Astrocyte (in vitro differentiated cells and primary cell): ENCODE measurements around the gene TOMM70. TPM values are rescaled to one million over a fixed set of nuclear protein-coding genes. Genes with fewer than 3 reads are reported as not detected.
A peak's percentile ranks its signal among the peaks of the same experiment; 100 is the strongest.

Experiments used
- DNase-seq: peaks from one replicate; pipeline ENCODE4 v3.0.0-alpha.2; 2010; ENCODE audit warnings: low read depth
- FAIRE-seq: peaks from 2 replicates; lab custom pipeline; 2011; peaks lifted over from hg19 to GRCh38; lab: Jason Lieb, UNC
- H2AFZ ChIP-seq: 2 replicates; pipeline ENCODE4 v1.6.0; 2012; ENCODE audit warnings: low read depth, low read length, inconsistent platforms
- H3K27ac ChIP-seq: 2 replicates; pipeline ENCODE4 v1.5.1; 2011; ENCODE audit warnings: low read depth, low read length, inconsistent platforms
- H3K27me3 ChIP-seq: 2 replicates; pipeline ENCODE4 v1.6.0; 2011; ENCODE audit warnings: low read length, inconsistent platforms; ENCODE audit not compliant: insufficient read depth
- H3K36me3 ChIP-seq: 2 replicates; pipeline ENCODE4 v1.5.1; 2011; ENCODE audit warnings: low read length, inconsistent platforms; ENCODE audit not compliant: insufficient read depth
- H3K4me1 ChIP-seq: 2 replicates; pipeline ENCODE4 v1.5.1; 2011; ENCODE audit warnings: low read length, inconsistent platforms; ENCODE audit not compliant: insufficient read depth
- H3K4me2 ChIP-seq: 2 replicates; pipeline ENCODE4 v1.6.0; 2012; ENCODE audit warnings: low read length, inconsistent platforms
- H3K4me3 ChIP-seq: 2 replicates; pipeline ENCODE4 v1.5.1; 2011; ENCODE audit warnings: low read depth, mild to moderate bottlenecking, low read length, inconsistent platforms; ENCODE audit not compliant: insufficient read depth
- H3K79me2 ChIP-seq: 2 replicates; pipeline ENCODE4 v1.6.0; 2012; ENCODE audit warnings: mild to moderate bottlenecking, low read length, inconsistent platforms; ENCODE audit not compliant: insufficient read depth
- H3K9ac ChIP-seq: 2 replicates; pipeline ENCODE4 v1.6.0; 2012; ENCODE audit warnings: mild to moderate bottlenecking, low read length, inconsistent platforms
- H3K9me3 ChIP-seq: 2 replicates; pipeline ENCODE4 v1.5.1; 2012; ENCODE audit warnings: low read depth, mild to moderate bottlenecking, low read length, inconsistent platforms; ENCODE audit not compliant: insufficient read depth
- H4K20me1 ChIP-seq: 2 replicates; pipeline ENCODE4 v1.6.0; 2012; ENCODE audit warnings: low read length, inconsistent platforms; ENCODE audit not compliant: insufficient read depth
- H3K27ac Mint-ChIP-seq: one replicate; pipeline ENCODE4 v1.8.0; 2021; ENCODE audit warnings: mild to moderate bottlenecking, mixed read lengths; ENCODE audit not compliant: unreplicated experiment
- H3K27me3 Mint-ChIP-seq: one replicate; pipeline ENCODE4 v1.8.0; 2021; ENCODE audit warnings: low read depth, mixed read lengths; ENCODE audit not compliant: unreplicated experiment
- H3K36me3 Mint-ChIP-seq: one replicate; pipeline ENCODE4 v1.8.0; 2021; ENCODE audit warnings: low read depth, mixed read lengths; ENCODE audit not compliant: unreplicated experiment
- H3K4me1 Mint-ChIP-seq: one replicate; pipeline ENCODE4 v1.8.0; 2021; ENCODE audit warnings: low read depth, mixed read lengths; ENCODE audit not compliant: unreplicated experiment
- H3K4me3 Mint-ChIP-seq: one replicate; pipeline ENCODE4 v1.8.0; 2021; ENCODE audit warnings: mild to moderate bottlenecking, moderate library complexity, mixed read lengths; ENCODE audit not compliant: unreplicated experiment
- H3K9me3 Mint-ChIP-seq: one replicate; pipeline ENCODE4 v1.8.0; 2021; ENCODE audit warnings: mild to moderate bottlenecking, mixed read lengths; ENCODE audit not compliant: unreplicated experiment
- EZH2 ChIP-seq: IDR thresholded peaks from 2 replicates; pipeline ENCODE4 v1.6.1; 2012; ENCODE audit warnings: mild to moderate bottlenecking, low read length, inconsistent platforms; ENCODE audit not compliant: insufficient read depth
- total RNA-seq: library from RNA; stranded (reverse); gene quantifications from 2 replicates; pipeline ENCODE4 v1.2.1, GENCODE V29; 2021
- TF ChIP-seq, protein P1 (sequence below): IDR thresholded peaks from 2 replicates; pipeline ENCODE4 v1.5.1; 2011; ENCODE audit warnings: low read depth, mild to moderate bottlenecking, inconsistent platforms, low read length, moderate library complexity; ENCODE audit not compliant: insufficient read depth

Gene TOMM70
- total RNA-seq, 1 donor from 2014 or later = 48.9 TPM

DNA sequence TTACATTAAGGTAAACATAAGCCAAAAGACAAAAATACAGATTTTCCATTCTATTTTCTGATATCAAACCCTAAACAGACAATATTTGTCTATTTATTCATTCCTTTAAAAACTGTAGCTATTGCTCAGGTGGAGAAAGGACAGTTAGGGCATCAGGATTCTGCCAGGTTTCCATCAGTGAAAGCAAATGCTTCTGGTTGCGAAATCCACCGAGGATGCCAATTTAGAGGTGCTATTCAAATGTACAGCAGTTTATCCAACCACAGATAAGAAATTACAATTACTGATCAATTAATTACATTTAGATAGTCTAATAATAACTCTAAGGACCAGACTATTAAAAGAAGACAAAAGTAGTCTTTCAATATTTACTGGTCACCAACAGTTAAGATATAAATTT, 3.9 kb downstream of the TOMM70 start:
- no peaks in the 10 kb centered on the region for H3K36me3 ChIP-seq
- DNase-seq (no peak), FAIRE-seq (no peak)
- H3K36me3 Mint-ChIP-seq = no peaks in the 10 kb centered on the region
- no peaks in the 10 kb centered on the region for H3K9me3 Mint-ChIP-seq
- TF ChIP-seq, protein P1, sequence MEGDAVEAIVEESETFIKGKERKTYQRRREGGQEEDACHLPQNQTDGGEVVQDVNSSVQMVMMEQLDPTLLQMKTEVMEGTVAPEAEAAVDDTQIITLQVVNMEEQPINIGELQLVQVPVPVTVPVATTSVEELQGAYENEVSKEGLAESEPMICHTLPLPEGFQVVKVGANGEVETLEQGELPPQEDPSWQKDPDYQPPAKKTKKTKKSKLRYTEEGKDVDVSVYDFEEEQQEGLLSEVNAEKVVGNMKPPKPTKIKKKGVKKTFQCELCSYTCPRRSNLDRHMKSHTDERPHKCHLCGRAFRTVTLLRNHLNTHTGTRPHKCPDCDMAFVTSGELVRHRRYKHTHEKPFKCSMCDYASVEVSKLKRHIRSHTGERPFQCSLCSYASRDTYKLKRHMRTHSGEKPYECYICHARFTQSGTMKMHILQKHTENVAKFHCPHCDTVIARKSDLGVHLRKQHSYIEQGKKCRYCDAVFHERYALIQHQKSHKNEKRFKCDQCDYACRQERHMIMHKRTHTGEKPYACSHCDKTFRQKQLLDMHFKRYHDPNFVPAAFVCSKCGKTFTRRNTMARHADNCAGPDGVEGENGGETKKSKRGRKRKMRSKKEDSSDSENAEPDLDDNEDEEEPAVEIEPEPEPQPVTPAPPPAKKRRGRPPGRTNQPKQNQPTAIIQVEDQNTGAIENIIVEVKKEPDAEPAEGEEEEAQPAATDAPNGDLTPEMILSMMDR = no peak
- TF ChIP-seq EZH2 = no peak
- peaks cover 6% of the 10 kb centered on the region for H3K4me1 ChIP-seq
- no peak overlapping the region for H3K4me2 ChIP-seq
- H3K27me3 ChIP-seq = no peaks in the 10 kb centered on the region
- no peaks in the 10 kb centered on the region for H3K9me3 ChIP-seq
- no peak overlapping the region for H3K27ac ChIP-seq
- H3K9ac ChIP-seq = no peak overlapping the region
- no peak overlapping the region for H3K4me3 ChIP-seq
- H3K27me3 Mint-ChIP-seq = no peaks in the 10 kb centered on the region
- H3K79me2 ChIP-seq = peaks cover 93% of the 10 kb centered on the region
- H4K20me1 ChIP-seq = peaks cover 71% of the 10 kb centered on the region
- H3K27ac Mint-ChIP-seq = no peak overlapping the region
- no peak overlapping the region for H2AFZ ChIP-seq
- peaks cover 14% of the 10 kb centered on the region for H3K4me1 Mint-ChIP-seq
- no peak overlapping the region for H3K4me3 Mint-ChIP-seq

DNA sequence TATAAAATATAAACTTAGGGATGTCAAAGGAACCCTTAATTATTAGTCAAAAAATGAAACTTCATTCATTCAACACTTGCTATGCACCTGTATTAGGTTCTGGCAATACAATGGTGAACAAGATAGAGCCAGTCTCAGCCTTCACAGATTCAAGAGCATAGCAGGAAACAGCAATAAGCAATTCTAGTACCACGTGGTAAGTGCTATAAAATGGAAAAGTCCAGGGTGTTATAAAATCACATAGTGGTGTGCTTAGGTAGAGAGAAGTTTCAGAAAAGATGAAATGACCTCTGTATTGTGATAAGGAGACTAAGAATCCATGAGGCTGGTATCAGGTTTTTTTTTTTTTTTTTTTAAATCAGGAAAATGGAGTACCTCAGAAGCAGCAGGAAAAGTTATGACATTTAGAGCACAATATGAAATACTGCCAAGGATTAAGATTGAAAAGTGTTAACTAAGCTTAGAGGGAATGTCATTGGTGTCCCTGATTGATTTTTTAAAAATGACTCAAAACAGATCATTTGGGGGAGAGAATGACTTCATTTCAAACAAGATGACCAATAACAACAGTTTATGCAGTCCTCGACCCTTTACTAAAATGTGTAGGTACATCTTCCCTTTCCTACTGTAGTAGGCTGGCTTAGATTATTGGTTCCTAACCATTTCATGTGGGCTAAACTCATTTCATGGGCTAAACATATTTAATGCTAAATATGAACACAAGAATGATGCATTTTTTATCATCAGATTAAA, 5.0 kb downstream of the TOMM70 start:
- peaks cover 14% of the 10 kb centered on the region for H3K4me1 Mint-ChIP-seq
- Histone ChIP-seq H3K4me1 (peaks cover 4% of the 10 kb centered on the region), H2AFZ (no peak overlapping the region), H3K4me2 (no peak overlapping the region), H3K36me3 (no peaks in the 10 kb centered on the region), H3K27me3 (no peaks in the 10 kb centered on the region), H3K9me3 (no peaks in the 10 kb centered on the region), H3K9ac (no peak overlapping the region), H3K4me3 (no peak overlapping the region), H4K20me1 (peaks cover 74% of the 10 kb centered on the region), H3K27ac (no peak overlapping the region), H3K79me2 (peaks cover 98% of the 10 kb centered on the region)
- H3K27ac Mint-ChIP-seq = peak overlapping the region; percentile 7
- no peaks in the 10 kb centered on the region for H3K9me3 Mint-ChIP-seq
- no peaks in the 10 kb centered on the region for H3K36me3 Mint-ChIP-seq
- FAIRE-seq (no peak), DNase-seq (no peak)
- H3K4me3 Mint-ChIP-seq = no peak overlapping the region
- H3K27me3 Mint-ChIP-seq = no peaks in the 10 kb centered on the region
- TF ChIP-seq, protein P1 = no peak

DNA sequence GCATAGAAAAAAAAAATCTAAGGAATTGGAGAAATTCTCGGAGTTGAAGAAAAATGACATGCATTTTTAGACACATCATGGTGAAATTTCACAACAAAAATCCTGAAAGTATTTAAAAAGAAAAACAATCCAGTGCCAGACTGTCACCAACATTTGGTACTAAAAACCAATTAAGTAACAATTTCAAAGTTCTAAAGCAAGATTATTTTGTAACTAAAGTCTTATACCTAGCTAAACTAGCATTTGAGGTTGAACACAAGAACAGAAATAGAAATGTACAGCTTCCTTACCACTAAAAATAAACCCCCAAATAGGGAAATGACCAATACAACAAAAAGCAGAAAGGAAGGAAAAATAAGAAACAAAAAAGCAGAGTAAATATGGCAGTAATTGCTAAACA, 11.9 kb downstream of the TOMM70 start:
- peaks cover 3% of the 10 kb centered on the region for H3K9me3 ChIP-seq
- no peak for TF ChIP-seq EZH2
- TF ChIP-seq, protein P1 = no peak
- Mint-ChIP-seq H3K4me1 (peaks cover 10% of the 10 kb centered on the region), H3K4me3 (no peak overlapping the region), H3K36me3 (peaks cover 7% of the 10 kb centered on the region), H3K27ac (no peak overlapping the region), H3K27me3 (no peaks in the 10 kb centered on the region), H3K9me3 (peaks cover 1% of the 10 kb centered on the region)
- H3K4me3 ChIP-seq = no peak overlapping the region
- H3K4me2 ChIP-seq = no peak overlapping the region
- DNase-seq (no peak), FAIRE-seq (no peak)
- no peak overlapping the region for H2AFZ ChIP-seq
- H3K4me1 ChIP-seq = peaks cover 15% of the 10 kb centered on the region
- H3K79me2 ChIP-seq = peaks cover 76% of the 10 kb centered on the region
- peaks cover 44% of the 10 kb centered on the region for H4K20me1 ChIP-seq
- H3K36me3 ChIP-seq = peaks cover 10% of the 10 kb centered on the region
- no peak overlapping the region for H3K9ac ChIP-seq
- no peaks in the 10 kb centered on the region for H3K27me3 ChIP-seq
- H3K27ac ChIP-seq = no peak overlapping the region
